ENCODE measurements around the gene PCMT1. TPM values are rescaled to one million over a fixed set of nuclear protein-coding genes. Genes with fewer than 3 reads are reported as not detected.
A peak's percentile ranks its signal among the peaks of the same experiment; 100 is the strongest.
"Not testable (repeated sequence)": the region's sequence is repeated elsewhere in the genome, so short reads cannot be mapped to it uniquely, and the experiment has no call there.

Gene PCMT1
- total and polyA plus RNA-seq, 9 donors = 48.1 to 71.8 (median 54.7) TPM

GRCh38 chr6:149840345-149841075 is 91.0 kb downstream of the PCMT1 start:
- no peaks in the 10 kb centered on the region for H3K4me1 ChIP-seq (ENCODE audit: insufficient read depth)
- no peak overlapping the region for H3K27ac ChIP-seq
- no peaks in the 10 kb centered on the region for H3K27me3 ChIP-seq
- 39 to 47% (median 46%) methylated on average over 8 of the region's 8 CpGs for WGBS, 3 donors
- TF ChIP-seq, protein P1, sequence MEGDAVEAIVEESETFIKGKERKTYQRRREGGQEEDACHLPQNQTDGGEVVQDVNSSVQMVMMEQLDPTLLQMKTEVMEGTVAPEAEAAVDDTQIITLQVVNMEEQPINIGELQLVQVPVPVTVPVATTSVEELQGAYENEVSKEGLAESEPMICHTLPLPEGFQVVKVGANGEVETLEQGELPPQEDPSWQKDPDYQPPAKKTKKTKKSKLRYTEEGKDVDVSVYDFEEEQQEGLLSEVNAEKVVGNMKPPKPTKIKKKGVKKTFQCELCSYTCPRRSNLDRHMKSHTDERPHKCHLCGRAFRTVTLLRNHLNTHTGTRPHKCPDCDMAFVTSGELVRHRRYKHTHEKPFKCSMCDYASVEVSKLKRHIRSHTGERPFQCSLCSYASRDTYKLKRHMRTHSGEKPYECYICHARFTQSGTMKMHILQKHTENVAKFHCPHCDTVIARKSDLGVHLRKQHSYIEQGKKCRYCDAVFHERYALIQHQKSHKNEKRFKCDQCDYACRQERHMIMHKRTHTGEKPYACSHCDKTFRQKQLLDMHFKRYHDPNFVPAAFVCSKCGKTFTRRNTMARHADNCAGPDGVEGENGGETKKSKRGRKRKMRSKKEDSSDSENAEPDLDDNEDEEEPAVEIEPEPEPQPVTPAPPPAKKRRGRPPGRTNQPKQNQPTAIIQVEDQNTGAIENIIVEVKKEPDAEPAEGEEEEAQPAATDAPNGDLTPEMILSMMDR (IDR thresholded peaks at IDR 0.05) = no peak
- TF ChIP-seq EP300 (IDR thresholded peaks at IDR 0.05) (no peak), POLR2A (IDR thresholded peaks at IDR 0.05) (no peak)
- peak; percentile 45 to 62 (median 51) for DNase-seq
- H3K36me3 ChIP-seq = no peaks in the 10 kb centered on the region
- no peaks in the 10 kb centered on the region for H3K9me3 ChIP-seq
- intact Hi-C loops (cut with DNase I) = no loop called here
- no peak overlapping the region for H3K4me3 ChIP-seq

GRCh38 chr6:149842331-149842730 is 92.8 kb downstream of the PCMT1 start:
- Histone ChIP-seq H3K9me3 (no peaks in the 10 kb centered on the region), H3K4me3 (no peak overlapping the region), H3K27me3 (no peaks in the 10 kb centered on the region), H3K36me3 (no peaks in the 10 kb centered on the region), H3K27ac (no peak overlapping the region), H3K4me1 (ENCODE audit: insufficient read depth) (no peaks in the 10 kb centered on the region)
- no peak for DNase-seq
- TF ChIP-seq, protein P1 (IDR thresholded peaks at IDR 0.05) = no peak
- no peak for TF ChIP-seq EP300 (IDR thresholded peaks at IDR 0.05)
- no peak for TF ChIP-seq POLR2A (IDR thresholded peaks at IDR 0.05)
- intact Hi-C loops (cut with DNase I) = no loop called here
- WGBS, 3 donors = 88 to 93% (median 89%) methylated on average over 7 of the region's 7 CpGs

- Histone ChIP-seq H3K4me1 (ENCODE audit: insufficient read depth) (no peaks in the 10 kb centered on the region), H3K27ac (no peak overlapping the region), H3K27me3 (no peaks in the 10 kb centered on the region), H3K4me3 (no peak overlapping the region), H3K36me3 (no peaks in the 10 kb centered on the region), H3K9me3 (no peaks in the 10 kb centered on the region)
- intact Hi-C loops (cut with DNase I) = no loop called here
- DNase-seq = no peak
- TF ChIP-seq, protein P1 (IDR thresholded peaks at IDR 0.05) = no peak
- TF ChIP-seq POLR2A (IDR thresholded peaks at IDR 0.05) (no peak), EP300 (IDR thresholded peaks at IDR 0.05) (no peak)
- 81 to 84% (median 81%) methylated on average over 10 of the region's 10 CpGs for WGBS, 3 donors
Observed at GRCh38 chr6:149843051-149843633, 93.6 kb downstream of the PCMT1 start.

- 77 to 86% (median 79%) methylated on average over 4 of the region's 4 CpGs for WGBS, 3 donors
- H3K4me1 ChIP-seq (ENCODE audit: insufficient read depth); H3K27me3 ChIP-seq; intact Hi-C loops (cut with DNase I); H3K36me3 ChIP-seq; H3K27ac ChIP-seq; DNase-seq; H3K4me3 ChIP-seq; H3K9me3 ChIP-seq: not testable (repeated sequence)
Observed at GRCh38 chr6:149844036-149844435, 94.5 kb downstream of the PCMT1 start.

DNA sequence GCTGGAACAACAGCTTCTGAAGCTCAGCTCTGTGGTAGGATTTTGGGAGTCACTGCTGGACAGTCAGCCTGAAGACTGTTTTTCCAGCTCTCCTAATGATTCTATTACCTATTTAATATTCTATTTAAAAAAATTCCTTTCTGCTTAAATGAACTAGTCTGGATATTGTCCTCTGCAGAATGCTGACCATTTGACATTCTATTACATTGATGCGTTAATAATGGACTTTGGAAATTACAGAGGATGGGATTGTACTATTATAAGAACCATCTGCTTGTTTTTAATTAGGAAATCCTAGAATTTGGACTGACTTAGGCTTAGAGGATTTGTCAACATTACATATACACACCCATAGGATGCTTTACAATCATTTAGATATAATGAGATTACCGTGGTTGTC is 94.9 kb downstream of the PCMT1 start:
- 94 to 99% (median 96%) methylated on average over 2 of the region's 2 CpGs for WGBS, 3 donors
- Histone ChIP-seq H3K27ac (no peak overlapping the region), H3K36me3 (no peaks in the 10 kb centered on the region), H3K9me3 (no peaks in the 10 kb centered on the region), H3K27me3 (no peaks in the 10 kb centered on the region), H3K4me1 (ENCODE audit: insufficient read depth) (no peaks in the 10 kb centered on the region), H3K4me3 (no peak overlapping the region)
- no peak for TF ChIP-seq POLR2A (IDR thresholded peaks at IDR 0.05)
- TF ChIP-seq, protein P1 (IDR thresholded peaks at IDR 0.05) = no peak
- TF ChIP-seq EP300 (IDR thresholded peaks at IDR 0.05) = no peak
- no peak for DNase-seq
- intact Hi-C loops (cut with DNase I) = no loop called here

Data from ovary (tissue), 9 donors.